ENCODE measurements around the gene DCLK3.

GRCh38 chr3:36707623-36708409, 56.5 kb downstream of the DCLK3 start:
- TF ChIP-seq POLR2A (IDR thresholded peaks at IDR 0.05) (no peak), CTCF (IDR thresholded peaks at IDR 0.05 in 4 of 5, conservative IDR thresholded peaks at IDR 0.05 in 1 of 5) (no peak)
